IPS-18a (cell line): ENCODE measurements around the gene NOM1.
A peak's percentile ranks its signal among the peaks of the same experiment; 100 is the strongest.

Experiments
- H3K27ac ChIP-seq: one replicate; pipeline ENCODE4 v1.5.1; 2013; ENCODE audit warnings: low read length
- H3K27me3 ChIP-seq: one replicate; pipeline ENCODE4 v1.6.1; 2013; ENCODE audit warnings: mild to moderate bottlenecking, low read length; ENCODE audit not compliant: control insufficient read depth, insufficient read depth
- H3K36me3 ChIP-seq: one replicate; pipeline ENCODE4 v1.6.1; 2013; ENCODE audit warnings: low read depth, low read length; ENCODE audit not compliant: control insufficient read depth
- H3K4me1 ChIP-seq: one replicate; pipeline ENCODE4 v1.6.1; 2013; ENCODE audit warnings: low read depth, low read length; ENCODE audit not compliant: control insufficient read depth
- H3K4me3 ChIP-seq: one replicate; pipeline ENCODE4 v1.5.1; 2013; ENCODE audit warnings: low read length
- H3K9ac ChIP-seq: one replicate; pipeline ENCODE4 v1.6.1; 2013; ENCODE audit warnings: mild to moderate bottlenecking, low read length, moderate library complexity
- H3K9me3 ChIP-seq: one replicate; pipeline ENCODE4 v1.6.1; 2013; ENCODE audit warnings: low read depth, low read length; ENCODE audit not compliant: control insufficient read depth

NOM1 gene

DNA sequence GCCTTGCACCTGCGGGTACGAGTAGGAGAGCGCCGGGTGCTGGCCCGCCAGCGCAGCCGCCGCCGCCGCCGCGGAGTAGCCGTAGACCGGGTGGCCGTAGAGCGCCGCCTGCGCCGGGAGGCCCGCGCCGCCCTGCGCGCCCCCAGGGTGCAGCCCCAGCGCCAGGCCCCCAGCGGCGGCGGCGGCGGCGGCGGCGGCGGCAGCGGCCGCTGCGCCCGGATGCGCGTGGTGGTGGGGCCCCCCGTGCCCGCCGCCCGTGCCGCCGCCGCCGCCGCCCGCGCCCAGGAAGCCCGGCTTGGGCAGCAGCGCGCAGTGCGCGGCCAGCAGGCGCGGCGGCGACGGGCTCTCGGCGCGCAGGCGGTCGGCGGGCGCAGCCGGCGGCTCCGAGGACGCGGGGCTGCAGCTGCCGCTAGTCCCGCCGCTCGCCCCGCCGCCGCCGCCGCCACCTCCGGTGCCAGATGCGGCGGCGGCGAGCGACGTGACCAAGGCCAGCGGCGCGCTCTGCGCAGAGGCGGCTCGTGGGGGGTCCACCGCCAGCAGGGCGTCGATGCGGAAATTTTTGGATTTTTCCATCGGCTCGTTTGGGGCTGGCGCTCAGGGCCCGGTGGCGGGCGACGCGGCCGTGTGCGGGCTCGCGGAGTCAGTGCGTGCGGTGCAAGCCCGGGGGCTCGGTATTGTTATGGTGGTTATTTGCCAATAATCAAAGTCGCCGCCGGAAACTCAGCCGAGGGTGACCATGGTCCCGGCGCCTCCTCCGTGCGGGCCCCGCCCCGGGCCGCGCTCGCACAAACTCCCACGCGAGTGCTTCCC lies 60.5 kb downstream of the NOM1 start:
- peak overlapping the region; percentile 42 for H3K4me3 ChIP-seq
- no peaks in the 10 kb centered on the region for H3K9me3 ChIP-seq
- H3K4me1 ChIP-seq: peaks cover 14% of the 10 kb centered on the region
- no peak overlapping the region for H3K9ac ChIP-seq
- H3K36me3 ChIP-seq: no peaks in the 10 kb centered on the region
- H3K27ac ChIP-seq: no peak overlapping the region
- peaks cover 98% of the 10 kb centered on the region for H3K27me3 ChIP-seq

DNA sequence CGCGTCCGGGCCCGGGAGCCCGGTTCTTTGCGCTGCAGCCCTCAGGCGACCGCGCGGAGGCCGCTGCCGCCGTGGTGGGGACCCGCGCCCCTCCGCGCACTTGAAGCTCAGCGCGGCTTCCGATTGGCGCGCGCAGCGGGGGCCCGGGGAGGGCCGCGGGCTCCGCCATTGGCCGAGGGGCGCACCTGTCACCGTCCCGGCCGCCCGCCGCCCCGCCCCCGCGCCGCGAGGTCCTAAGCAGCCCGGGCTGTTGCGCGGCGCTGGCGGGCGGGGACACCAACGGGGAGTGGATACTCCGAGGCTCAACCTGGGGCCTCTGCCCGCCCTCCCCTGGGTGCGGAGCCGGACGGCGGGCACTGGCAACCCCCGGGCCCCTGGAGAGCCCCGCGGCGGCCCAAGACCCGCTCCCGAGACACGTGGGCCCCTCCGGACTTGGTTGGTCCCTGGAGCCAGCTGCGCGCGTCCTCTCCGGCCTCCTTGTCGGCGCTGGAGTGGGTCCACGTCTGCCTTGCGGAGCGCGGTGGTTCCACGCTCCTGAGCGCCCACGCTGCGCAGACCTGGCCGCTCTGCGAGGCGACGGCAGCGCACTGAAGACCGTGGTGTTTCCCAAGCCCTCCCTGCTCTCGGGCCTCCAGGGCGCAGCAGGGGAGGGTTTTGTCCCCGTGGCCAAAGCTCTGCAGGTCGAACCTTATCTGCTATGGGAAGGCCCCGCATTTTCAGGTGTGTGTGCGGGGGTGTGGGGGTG lies 61.2 kb downstream of the NOM1 start, which contains the start of gene MNX1:
TSS of gene MNX1 (minus strand) at position 76 of the 745 bp plus-strand sequence. CDS start 313 bp downstream, outside the sequence.
- Histone ChIP-seq H3K4me1 (peaks cover 15% of the 10 kb centered on the region), H3K9ac (no peak within 1 kb of the TSS), H3K27me3 (peaks cover 98% of the 10 kb centered on the region), H3K4me3 (peak within 1 kb of the TSS; percentile 48), H3K27ac (no peak within 1 kb of the TSS), H3K36me3 (no peaks in the 10 kb centered on the region), H3K9me3 (no peaks in the 10 kb centered on the region)

DNA sequence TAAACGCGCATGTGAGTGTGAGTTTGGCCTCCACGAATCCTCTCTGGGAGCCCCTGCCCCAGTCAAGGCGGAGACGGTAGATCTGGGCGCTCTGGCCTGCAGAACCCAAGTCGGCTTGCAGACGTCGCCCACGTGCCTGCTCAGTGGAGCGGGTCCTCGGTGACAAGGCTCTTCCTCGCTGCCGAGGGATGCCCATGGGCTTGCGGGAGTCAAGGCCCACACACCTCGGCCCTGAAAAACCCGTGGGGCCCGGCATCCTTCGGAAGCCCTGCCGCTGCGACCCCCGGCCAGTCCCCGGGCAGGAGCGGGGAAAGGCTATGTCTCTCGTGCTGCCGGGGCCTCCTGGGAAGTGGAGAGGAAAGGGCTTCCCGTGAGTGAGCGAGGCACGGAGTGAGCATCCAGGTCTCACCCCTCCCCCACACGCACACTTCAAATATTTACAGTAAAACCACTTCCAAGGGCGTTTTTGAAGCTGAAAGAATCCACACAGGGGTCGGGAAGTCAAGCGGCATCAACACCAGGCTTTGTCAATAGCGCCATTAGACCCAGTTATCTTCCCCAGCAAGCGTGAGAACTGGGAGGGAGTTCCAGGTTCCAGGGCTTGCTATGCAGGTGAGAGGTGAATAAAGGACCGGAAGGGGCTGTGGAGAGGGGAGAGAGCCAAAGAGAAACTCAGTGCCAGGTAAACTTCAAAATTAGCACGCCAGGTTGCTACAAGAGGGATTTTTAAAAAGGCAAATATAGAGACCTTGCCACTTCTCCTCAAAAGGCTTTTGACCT lies 62.0 kb downstream of the NOM1 start:
- H3K9me3 ChIP-seq: no peaks in the 10 kb centered on the region
- no peak overlapping the region for H3K27ac ChIP-seq
- H3K27me3 ChIP-seq: peaks cover 98% of the 10 kb centered on the region
- H3K4me3 ChIP-seq: peak overlapping the region; percentile 48
- H3K4me1 ChIP-seq: peaks cover 20% of the 10 kb centered on the region
- no peak overlapping the region for H3K9ac ChIP-seq
- H3K36me3 ChIP-seq: no peaks in the 10 kb centered on the region

DNA sequence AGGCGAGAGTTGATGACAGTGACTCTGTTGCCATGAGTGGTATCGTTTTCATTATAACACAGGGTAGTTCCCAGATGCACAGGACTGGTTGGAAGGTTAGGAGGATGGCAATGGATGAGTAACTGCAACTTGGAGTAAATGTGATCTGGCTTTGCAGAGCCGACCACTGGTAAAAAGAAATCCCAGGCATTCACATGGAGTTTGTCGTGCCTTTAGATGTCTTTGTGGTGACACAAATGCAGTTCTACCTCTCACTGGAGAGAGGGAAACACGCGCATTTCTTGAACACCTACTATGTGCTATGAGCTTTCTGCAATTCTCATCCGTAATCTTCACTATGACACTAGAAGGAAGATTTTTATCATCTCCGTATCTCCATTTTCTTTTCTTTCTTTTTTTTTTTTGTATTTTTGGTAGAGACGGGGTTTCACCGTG lies 62.6 kb downstream of the NOM1 start:
- Histone ChIP-seq H3K36me3 (no peaks in the 10 kb centered on the region), H3K9ac (no peak overlapping the region), H3K27me3 (peaks cover 98% of the 10 kb centered on the region), H3K27ac (no peak overlapping the region), H3K9me3 (no peaks in the 10 kb centered on the region), H3K4me3 (no peak overlapping the region), H3K4me1 (peaks cover 26% of the 10 kb centered on the region)

DNA sequence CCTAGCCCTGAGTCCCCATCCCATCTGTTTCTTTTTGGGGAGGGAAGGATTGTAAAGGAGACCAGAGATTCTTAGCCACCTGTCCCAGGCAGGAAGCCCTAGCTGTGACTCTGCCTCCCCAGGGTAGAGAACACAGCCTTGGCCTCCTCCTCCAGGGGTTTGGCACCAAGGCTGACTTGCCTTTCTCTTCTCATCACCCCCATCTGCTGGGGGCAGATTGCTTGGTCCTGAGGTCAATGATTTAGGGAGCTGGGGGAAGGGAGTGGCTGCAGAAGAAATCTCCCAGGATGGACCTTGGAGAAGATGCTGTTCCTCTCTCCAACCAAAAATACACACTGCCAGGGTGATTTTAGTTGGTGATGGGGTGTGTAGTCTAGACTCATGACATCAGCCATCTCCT lies 63.6 kb downstream of the NOM1 start:
- no peaks in the 10 kb centered on the region for H3K9me3 ChIP-seq
- H3K27me3 ChIP-seq: peaks cover 98% of the 10 kb centered on the region

DNA sequence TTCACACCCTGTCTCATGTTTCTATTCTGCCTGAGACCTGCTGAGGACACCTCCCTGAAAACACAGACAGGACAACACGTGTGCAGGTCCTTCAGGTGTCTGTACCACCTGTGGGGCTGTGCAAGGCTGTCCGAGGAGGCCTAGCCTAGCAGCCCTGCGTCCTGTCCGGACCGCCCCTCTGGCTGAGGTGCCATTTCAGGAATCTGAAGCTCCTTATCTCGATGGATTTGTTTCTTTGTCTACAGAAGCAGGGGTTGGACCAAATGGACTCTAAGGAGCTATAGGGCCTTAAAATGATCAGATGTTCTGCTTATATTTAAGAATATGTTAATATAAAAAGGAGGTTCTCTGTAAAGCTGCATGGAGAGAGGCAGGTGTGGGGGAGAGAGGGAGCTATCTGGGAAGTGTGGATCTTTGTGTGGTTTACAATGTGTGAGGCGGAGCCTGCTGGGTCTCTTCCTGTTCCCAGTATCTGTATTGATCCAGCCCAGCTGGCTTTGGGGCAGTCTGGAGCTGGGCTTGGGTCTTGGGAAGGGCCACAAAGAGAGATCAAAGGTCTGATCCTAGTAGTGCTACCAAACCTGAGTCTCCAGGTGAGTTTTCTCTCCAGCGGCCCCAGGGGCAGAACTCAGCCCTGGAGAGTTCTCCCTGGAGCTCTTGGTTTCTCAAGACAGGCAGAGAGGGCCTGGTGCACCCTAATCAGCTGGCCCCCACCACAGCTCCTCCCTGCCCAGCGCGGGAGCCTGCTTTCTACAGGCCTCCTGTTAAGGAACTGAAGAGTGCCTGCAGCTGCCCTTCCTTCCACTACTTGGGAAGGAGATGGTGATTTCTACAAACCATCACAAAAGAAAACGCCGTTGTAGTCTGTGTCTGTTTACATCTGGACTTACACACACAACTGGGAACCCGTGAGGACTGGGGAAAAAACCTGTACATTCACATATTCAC lies 64.4 kb downstream of the NOM1 start:
- no peaks in the 10 kb centered on the region for H3K9me3 ChIP-seq
- no peaks in the 10 kb centered on the region for H3K36me3 ChIP-seq
- H3K27me3 ChIP-seq: peaks cover 98% of the 10 kb centered on the region
- no peak overlapping the region for H3K9ac ChIP-seq
- H3K4me3 ChIP-seq: no peak overlapping the region
- no peak overlapping the region for H3K27ac ChIP-seq
- peaks cover 29% of the 10 kb centered on the region for H3K4me1 ChIP-seq

More for the DNA sequence above, 63.6 kb downstream of the NOM1 start:
- no peaks in the 10 kb centered on the region for H3K36me3 ChIP-seq
- H3K4me1 ChIP-seq: peaks cover 26% of the 10 kb centered on the region
- H3K27ac ChIP-seq: no peak overlapping the region
- H3K9ac ChIP-seq: no peak overlapping the region
- no peak overlapping the region for H3K4me3 ChIP-seq

DNA sequence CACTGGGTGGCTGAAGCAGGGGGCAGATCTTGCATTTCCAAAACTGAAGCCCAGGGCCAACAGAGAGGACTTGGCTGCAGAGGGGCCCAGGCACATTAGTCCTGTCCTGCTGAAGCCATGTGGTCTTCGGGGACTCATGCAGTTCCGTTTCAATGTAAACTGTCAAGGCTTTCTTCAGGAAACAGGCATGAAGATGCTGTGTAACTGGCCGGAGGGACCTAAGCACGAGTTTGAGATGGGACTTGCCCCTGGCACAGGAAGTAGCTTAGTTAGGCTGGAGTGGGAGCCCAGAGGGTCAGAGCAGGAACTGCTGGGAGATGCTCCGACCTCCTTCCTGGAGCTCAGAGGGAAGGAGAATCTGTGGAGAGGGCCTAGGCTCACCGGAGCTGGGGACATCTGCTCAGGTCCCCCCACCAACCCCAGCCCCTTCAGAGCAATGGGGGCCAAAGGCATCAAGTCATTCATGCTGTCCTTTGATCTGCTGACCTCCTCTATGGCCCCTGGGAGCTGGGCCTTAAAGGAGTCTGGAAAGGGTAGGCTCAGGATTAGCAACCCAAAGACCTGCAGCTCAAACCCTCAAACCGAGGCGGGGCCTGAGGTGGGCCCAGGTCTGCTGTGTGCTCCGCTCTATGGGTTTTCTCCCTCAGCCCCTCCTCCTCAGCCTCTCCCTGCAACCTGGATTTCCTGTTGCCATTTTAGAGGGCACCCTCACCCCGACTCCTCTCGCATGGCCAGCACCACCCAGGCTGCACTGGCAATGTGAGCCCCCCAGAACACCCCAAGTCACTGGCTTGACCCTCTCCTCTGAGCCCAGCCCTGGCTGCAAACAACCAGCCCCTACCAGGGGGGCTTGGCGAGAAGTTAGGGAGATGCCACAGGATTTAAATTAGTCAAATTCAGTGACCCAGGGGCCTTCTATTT lies 65.4 kb downstream of the NOM1 start:
- H3K9ac ChIP-seq: no peak overlapping the region

DNA sequence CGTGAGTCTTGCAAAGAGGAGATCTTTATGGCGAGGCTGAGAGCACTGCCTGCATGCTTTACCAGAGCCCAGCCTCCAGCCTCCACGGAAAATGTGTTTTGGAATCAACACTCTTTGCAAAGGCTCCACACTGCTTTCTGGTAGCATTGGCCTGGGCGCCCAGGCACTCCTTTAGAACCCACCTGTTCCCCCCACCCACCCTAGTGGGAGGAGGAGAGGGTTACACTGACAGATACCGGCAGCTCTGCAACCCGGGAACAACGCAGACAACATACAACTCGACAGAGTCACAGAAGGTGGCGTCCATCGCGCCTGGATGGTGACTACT lies 66.5 kb downstream of the NOM1 start:
- H3K9me3 ChIP-seq: no peaks in the 10 kb centered on the region
- H3K27ac ChIP-seq: no peak overlapping the region
- H3K27me3 ChIP-seq: peaks cover 100% of the 10 kb centered on the region
- H3K36me3 ChIP-seq: no peaks in the 10 kb centered on the region
- no peak overlapping the region for H3K9ac ChIP-seq
- H3K4me3 ChIP-seq: no peak overlapping the region
- H3K4me1 ChIP-seq: peaks cover 32% of the 10 kb centered on the region

More for the DNA sequence above, 65.4 kb downstream of the NOM1 start:
- Histone ChIP-seq H3K27ac (no peak overlapping the region), H3K27me3 (peaks cover 100% of the 10 kb centered on the region), H3K4me3 (no peak overlapping the region), H3K36me3 (no peaks in the 10 kb centered on the region), H3K9me3 (no peaks in the 10 kb centered on the region), H3K4me1 (peaks cover 32% of the 10 kb centered on the region)

DNA sequence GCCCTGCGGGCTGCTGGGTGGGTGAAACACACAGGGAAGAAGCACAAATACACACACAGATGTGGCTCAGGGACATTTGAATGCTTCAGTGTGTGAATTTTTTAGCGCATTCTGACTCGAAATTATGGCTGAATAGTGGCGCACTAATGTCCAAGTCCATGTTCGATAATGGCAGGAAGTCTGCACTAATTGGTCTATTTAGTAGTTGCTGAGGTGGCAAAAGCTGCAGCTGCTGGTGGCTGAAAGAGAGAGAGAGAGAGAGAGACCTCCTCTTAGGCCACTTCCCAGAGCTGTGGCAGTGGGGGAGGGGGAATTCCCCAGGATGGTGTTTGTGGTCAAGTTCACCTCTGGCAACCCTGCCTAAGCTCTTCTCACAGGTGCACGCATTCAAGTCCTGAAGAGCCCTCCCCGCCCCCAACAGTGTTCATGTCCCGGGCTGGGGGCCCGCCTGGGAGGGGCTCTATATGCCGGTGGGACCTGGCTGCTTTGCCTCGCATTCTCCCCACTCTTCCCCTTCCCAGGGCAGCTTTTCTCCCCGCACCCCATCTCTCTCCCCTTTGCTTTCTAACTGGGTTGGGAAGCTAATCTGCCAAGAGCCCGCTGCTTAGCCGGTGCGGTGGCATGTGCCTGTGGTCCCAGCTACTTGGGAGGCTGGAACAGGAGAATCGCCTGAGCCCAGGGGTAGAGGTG lies 67.0 kb downstream of the NOM1 start:
- no peaks in the 10 kb centered on the region for H3K36me3 ChIP-seq
- H3K9ac ChIP-seq: no peak overlapping the region
- peaks cover 100% of the 10 kb centered on the region for H3K27me3 ChIP-seq
- peaks cover 32% of the 10 kb centered on the region for H3K4me1 ChIP-seq
- H3K9me3 ChIP-seq: no peaks in the 10 kb centered on the region
- H3K27ac ChIP-seq: no peak overlapping the region
- H3K4me3 ChIP-seq: no peak overlapping the region
